Muscle of arm (tissue), 12 donors: ENCODE measurements around the gene GGACT. TPM values are rescaled to one million over a fixed set of nuclear protein-coding genes. Genes with fewer than 3 reads are reported as not detected.

Source experiments
- DNase-seq: peaks from one replicate; pipeline ENCODE4 v3.0.0-alpha.2; 2013
- polyA plus RNA-seq, 12 donors: library from polyadenylated mRNA; unstranded; fragments of 120-200 nt; gene quantifications; one replicate each; pipeline ENCODE4 v1.2.1, GENCODE V29; 2013; ENCODE audit not compliant: insufficient read length in 12 of 12

Gene GGACT
- polyA plus RNA-seq, 12 donors, result 1.5 to 4.4 (median 2.7) TPM; not detected in 2

DNA sequence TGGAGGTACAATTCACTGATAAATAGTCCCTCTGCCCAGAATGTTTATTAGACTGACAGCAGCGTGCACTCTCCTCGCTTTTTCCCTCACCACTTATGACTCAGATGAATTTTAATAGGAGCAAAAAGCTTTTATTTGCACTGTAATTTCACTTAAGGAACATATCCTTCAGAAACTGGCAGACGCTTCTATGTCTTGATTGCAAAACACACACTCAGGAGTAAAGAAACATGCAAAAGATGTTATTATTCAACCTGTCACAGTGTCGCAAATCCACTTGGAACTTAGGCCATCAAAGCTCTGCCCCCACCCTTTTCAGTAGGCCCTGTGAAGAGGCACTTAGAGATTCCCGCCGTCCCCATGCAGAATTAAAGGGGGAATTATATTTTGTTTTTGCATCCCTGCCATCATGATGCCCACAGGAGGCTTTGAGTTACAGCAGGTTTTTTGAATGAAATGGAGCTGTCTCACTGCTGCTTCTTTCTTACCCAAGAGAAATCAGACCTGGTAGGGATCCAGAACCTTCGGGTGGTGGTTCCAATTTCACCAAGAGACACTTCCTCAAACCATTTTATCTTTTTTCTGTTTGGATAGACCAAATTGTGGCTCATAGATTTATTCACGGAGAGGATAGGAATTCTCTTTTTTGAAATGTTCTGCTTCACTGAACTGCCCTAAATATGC is 74.5 kb downstream of the GGACT start:
- DNase-seq, result no peak

DNA sequence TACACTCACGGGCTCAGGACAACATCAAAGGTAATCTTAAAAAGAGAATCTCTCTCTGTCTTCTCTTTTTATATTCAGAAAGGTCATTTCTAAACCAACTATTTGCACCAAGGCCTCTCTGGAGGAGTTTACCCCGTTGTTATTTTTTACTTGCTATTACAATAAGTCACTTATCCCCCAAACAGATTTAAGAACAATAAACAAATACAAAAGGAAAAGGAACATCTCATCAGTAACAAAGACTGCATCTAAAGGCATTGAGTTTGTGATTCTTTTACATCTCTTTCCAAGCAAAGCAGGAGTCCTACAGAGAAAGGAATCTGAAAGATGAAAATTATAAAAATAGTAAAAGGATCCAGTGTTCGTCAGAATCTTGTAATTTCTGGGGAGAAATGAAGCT is 75.4 kb downstream of the GGACT start:
- DNase-seq, result no peak

GRCh38 chr13:100512422-100512821 is 76.2 kb downstream of the GGACT start:
- DNase-seq, result no peak

DNA sequence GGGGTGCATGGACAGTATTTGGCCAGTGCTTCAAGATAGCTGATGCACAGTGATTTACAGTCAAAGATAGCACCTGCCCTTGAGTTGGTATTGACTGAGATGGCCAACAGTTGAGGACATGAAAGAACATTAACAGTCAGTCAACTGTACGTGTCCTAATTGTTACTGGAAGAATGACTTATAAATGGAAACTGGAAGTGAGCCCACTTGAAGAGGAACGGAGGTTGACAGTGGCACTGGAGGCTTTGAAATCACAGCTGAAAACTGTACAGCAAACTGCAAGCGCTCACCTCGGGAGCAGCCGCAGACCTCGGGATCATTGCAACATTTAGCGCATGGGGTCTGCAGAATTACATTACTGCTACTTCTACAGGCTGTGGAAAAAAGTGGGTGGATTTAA is 77.1 kb downstream of the GGACT start:
- no peak for DNase-seq

DNA sequence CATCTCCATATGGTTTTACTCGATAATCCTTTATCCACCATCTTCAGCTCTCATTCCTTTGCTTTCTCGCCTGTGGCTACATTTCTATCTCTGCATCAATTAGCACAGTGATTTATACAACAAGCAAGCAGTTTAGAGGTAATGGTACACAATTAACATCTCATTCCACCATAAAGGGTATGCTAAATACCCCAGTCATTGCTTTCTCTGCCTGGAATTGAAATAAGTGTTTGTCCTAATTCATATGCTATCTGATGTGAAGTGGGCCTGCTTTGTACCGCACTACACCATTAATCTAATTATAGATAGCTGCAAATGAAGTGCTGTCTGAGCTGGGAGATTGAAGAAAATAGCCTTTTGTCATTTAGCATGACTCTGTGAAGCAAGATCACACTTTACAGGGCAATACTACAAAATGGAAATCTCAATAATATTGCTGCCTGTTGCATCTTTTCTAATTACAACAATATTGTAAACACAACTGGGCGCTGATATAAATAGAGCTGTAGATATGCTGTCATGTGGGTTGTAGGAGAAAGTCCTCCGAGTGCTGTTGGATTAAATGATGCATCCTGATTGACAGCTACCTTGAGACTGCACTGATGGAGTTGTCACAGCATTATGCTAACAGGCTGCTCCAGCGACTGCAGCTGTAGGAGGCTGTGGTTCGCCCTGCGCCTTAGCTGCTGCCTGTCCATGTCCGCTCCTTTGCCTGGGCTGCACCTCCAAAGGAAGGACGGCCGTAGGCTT is 78.2 kb downstream of the GGACT start:
- DNase-seq, result no peak

- DNase-seq, result no peak
Measured at GRCh38 chr13:100508996-100509395, 79.6 kb downstream of the GGACT start.

DNA sequence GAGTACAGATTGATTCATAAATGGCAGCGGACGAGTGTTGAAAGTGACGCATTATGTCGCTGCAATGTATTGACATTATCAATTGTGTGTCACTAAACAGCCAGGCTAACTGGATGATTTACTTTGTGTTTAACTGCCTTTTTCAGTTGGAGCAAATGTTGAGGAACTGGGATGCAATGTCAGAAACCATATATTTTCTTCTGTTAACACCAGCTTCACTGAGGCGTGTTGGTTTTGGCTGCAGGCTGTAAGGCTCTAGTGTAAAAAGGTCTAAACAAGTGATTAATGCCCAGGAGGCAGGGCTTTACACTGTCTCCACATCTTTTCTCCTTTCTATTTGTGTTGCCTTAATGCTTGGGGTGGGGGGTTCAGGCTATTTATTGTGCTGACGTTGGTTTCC is 80.1 kb downstream of the GGACT start:
- DNase-seq, result no peak

GRCh38 chr13:100506600-100507422 is 81.8 kb downstream of the GGACT start:
- DNase-seq, result no peak

DNA sequence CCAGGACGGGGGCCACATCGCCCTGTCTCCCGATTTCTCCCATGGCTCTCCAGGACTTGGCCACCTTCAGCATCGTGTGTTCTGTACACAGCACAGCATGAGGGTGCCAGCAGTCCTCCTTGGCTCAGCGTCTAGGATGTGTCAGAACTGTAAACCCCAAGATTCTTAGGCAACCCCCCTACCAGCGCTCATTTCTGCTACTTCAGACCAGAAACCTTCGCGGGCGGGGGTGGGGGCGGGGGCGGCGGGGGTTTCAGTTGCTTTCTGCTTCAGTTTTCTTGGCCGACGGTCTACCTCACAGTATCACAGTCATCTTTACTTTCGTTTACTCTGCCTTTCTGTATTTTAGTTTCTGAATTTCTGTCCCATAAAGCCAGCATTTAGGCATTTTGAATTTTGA is 82.4 kb downstream of the GGACT start:
- DNase-seq, result no peak

GRCh38 chr13:100503622-100504021 is 85.0 kb downstream of the GGACT start:
- DNase-seq, result no peak

GRCh38 chr13:100502446-100502845 is 86.1 kb downstream of the GGACT start:
- DNase-seq, result no peak

DNA sequence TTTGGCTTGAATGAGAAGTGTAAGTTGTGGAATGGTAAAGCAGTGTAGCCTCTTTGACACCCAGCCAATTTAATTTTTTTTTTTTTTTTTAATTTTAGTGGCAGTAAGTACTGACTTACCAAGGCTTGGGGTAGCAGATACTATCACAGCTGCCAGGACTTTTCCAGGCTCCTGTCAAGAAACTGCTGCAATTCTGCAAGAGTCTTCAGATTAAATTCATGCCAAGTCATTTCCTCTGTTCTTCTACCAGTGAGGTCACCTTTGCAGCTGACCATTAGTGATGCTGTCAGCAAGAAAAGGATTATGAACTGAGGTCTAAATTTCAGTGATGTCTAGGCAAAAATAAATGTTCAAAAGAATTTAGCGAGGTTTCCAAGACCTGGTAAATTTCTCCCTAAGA is 91.2 kb downstream of the GGACT start:
- DNase-seq, result no peak

GRCh38 chr13:100495455-100495854 is 93.1 kb downstream of the GGACT start:
- no peak for DNase-seq

DNA sequence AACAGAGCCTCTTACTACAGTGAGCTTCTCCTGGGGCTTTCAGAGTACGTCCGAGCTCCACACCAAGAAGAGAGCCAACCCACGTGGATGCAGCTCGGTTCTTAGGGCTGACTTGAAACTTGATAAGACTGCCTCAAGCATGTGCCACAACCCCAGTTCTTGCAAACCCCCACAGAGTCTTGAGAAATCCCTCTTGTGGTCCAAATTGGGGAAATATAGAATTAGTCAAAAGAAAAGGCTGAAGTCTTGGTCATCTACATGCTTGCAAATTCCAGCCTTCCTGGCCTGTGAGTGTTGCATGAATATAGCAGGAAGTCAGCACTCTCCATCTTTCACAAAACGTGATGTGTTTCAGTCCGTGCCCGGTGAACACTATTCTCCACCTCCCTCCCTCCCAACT is 95.2 kb downstream of the GGACT start:
- no peak for DNase-seq

- DNase-seq, result no peak
Measured at GRCh38 chr13:100491164-100491842, 97.3 kb downstream of the GGACT start.

DNA sequence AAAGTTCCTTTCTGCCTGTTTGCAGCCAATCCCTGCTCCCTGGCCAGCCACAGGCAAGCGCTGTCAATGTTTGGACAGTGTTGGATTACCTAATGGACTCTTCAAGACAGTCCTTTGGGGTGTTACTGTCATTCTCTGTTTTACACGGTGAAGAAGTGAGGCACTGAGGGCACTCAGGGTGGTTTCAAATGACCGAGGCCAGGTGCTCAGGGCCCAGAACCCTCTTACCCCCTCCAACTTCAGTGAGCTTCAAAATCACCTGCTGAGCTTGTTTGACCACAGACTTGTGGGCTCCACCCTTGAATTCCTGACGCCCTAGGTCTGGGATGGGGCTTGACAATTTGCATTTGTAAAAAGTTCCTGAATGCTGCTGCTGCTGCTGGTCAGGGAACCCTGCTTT is 97.9 kb downstream of the GGACT start:
- DNase-seq, result no peak

DNA sequence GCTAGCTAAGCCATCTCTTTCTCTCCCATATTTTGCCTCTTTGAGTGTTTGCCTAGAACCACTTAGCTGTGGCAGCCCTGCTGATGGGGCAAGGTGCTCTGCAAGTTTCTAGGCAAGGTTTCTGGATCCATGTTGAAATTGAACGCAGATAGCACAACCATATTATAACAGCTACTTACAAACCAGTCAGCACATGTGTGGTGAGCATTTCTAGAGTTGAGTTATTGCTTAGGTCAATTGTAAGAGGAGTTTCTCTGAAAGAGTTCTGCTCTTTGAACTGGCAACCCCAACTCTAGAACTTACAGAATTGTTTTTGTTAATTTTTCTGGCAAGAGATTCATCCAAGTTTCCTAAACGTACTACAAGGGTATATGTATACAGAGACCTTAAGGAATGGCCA is 103.3 kb downstream of the GGACT start:
- DNase-seq, result no peak

DNA sequence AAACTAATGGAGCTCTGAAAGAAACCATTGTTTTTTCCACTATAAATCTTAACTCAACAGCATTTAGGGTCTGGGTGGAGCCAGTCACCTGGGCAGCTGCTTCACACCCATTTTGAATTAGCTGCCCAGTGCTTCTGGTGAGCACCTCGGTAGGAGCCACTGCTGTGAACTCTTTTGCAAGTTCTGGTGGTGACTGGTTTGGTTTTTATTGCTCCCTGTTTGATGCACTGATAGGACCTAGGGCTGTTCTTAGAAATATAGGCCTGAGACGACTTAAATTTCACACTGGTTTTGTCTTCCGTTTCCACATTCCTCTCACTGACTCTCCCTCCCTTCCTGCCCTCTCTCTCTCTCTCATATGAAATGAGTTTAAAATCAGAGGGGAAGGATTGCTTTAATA is 103.9 kb downstream of the GGACT start:
- DNase-seq, result no peak

DNA sequence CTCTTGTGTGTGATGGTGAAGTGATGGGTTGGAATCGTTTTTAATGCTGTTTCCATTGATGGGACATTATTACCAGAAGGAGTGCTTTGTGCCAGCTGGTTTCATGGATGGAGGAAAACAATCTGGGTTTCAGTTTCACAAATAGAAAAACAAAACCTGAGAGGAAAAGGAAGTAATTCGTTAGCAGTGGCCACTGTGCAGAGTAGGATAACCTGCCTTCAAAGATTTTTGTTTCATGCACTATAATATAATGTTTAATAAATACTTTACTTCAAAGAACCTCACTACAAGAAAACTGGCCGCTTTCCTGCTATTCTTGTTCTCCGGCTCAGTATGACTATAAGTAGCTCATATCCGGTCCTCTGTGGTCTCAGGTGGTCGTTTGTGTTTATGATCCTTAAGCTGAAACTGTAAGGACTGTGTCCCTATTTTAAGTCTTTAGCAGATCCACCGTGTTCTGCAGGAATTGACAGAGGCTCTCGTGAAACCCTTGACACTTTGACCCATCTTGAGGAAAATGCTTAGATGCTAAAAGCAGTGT is 104.7 kb downstream of the GGACT start:
- no peak for DNase-seq

DNA sequence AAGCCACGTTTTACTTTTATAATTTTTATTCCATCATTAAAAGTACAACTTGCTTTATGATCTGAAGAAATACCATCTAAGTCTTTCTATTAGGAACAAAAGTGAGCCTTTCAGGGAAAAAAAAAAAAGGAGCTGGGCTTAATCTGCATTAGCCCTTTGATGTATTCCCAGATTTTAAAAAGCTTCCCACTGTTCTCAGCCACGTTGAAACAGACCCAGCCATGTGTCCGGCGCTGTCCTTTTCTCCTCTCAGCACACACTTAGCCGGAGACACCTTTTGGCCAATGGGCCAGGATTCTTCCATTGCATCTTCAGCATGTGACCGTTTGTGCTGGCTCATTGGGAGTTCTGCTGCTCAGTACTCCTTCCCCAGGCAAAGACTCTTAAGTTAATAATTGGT is 105.5 kb downstream of the GGACT start:
- no peak for DNase-seq

DNA sequence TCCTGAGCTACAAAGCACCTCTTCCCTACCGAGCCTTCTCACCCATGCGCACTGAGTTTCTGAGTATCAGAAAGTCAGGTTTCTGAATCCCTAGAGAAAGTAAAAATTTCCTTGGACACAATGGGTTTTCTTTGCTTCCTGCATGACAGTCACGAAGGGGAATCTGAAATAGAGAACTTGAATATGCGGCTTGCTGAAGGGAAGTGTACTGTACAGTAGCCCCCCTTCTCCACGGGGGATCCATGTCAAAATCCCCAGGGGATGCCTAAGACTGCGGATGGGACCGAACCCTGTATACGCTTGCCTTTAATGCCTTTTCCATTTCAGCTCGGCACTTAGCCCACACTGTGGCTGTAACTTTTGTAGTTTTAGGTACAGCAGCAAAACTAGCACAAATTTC is 107.9 kb downstream of the GGACT start:
- DNase-seq, result no peak
